ENCODE results near the gene KATNB1.
A peak's percentile ranks its signal among the peaks of the same experiment; 100 is the strongest.
"Not testable (repeated sequence)": the region's sequence is repeated elsewhere in the genome, so short reads cannot be mapped to it uniquely, and the experiment has no call there.

Gene KATNB1

DNA sequence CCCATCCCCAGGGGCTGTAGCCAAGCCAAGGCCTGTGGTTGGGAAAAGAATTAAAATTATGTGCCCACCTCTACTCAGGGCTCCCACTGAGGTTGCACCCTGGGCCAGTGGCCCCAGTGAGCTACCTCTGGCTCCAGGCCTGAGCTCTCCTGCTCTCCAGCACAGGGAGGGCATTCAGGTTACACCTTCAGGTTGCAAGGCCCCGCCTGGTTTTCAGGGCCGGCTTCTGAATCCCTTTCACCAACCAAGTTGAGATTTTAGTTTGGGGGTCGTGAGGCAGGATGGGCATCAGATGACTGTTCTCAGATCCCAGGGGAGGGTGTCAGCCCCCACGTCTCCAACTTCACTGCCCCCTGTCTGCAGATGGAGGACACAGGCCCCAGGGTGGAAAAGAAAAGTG is 8.0 kb upstream of the KATNB1 start:
- Mint-ChIP-seq H3K9me3 (peaks cover 9% of the 10 kb centered on the region), H3K4me1 (ENCODE audit: low read depth) (no peaks in the 10 kb centered on the region), H3K27me3 (ENCODE audit: low read depth) (no peaks in the 10 kb centered on the region), H3K4me3 (no peak overlapping the region), H3K36me3 (ENCODE audit: low read depth) (peaks cover 2% of the 10 kb centered on the region), H3K27ac (no peak overlapping the region)

- H3K9me3 Mint-ChIP-seq = peaks cover 19% of the 10 kb centered on the region
- no peak overlapping the region for H3K27ac Mint-ChIP-seq
- H3K4me1 Mint-ChIP-seq (ENCODE audit: low read depth) = no peaks in the 10 kb centered on the region
- H3K27me3 Mint-ChIP-seq (ENCODE audit: low read depth) = no peaks in the 10 kb centered on the region
- H3K4me3 Mint-ChIP-seq = no peak overlapping the region
- H3K36me3 Mint-ChIP-seq (ENCODE audit: low read depth) = peaks cover 10% of the 10 kb centered on the region
Measured at GRCh38 chr16:57728336-57729181, 7.0 kb upstream of the KATNB1 start.

- H3K4me3 Mint-ChIP-seq = no peak overlapping the region
- H3K36me3 Mint-ChIP-seq (ENCODE audit: low read depth) = peaks cover 13% of the 10 kb centered on the region
- H3K9me3 Mint-ChIP-seq = peaks cover 19% of the 10 kb centered on the region
Measured at GRCh38 chr16:57729182-57729484, 6.4 kb upstream of the KATNB1 start.

DNA sequence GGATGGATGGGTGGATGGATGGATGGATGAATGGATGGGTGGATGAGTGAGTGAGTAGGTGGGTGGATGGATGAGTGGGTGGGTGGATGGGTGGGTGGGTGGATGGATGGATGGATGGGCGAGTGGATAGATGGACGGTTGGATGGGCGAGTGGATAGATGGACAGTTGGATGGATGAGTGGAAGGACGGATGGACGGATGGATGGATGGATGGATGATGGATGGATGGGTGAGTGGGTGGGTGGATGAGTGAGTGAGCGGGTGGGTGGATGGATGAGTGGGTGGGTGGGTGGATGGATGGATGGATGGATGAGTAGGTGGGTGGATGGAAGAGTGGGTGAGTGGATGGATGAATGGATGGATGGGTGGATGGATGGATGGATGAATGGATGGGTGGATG is 5.7 kb upstream of the KATNB1 start:
- peaks cover 13% of the 10 kb centered on the region for H3K36me3 Mint-ChIP-seq (ENCODE audit: low read depth)
- H3K27ac Mint-ChIP-seq; H3K4me3 Mint-ChIP-seq; H3K27me3 Mint-ChIP-seq (ENCODE audit: low read depth); H3K4me1 Mint-ChIP-seq (ENCODE audit: low read depth): not testable (repeated sequence)
- peaks cover 19% of the 10 kb centered on the region for H3K9me3 Mint-ChIP-seq

More at GRCh38 chr16:57729182-57729484, 6.4 kb upstream of the KATNB1 start:
- Mint-ChIP-seq H3K27me3 (ENCODE audit: low read depth) (no peaks in the 10 kb centered on the region), H3K27ac (no peak overlapping the region), H3K4me1 (ENCODE audit: low read depth) (no peaks in the 10 kb centered on the region)

- Mint-ChIP-seq H3K27ac (no peak overlapping the region), H3K4me3 (no peak overlapping the region), H3K36me3 (ENCODE audit: low read depth) (peaks cover 13% of the 10 kb centered on the region), H3K9me3 (peaks cover 19% of the 10 kb centered on the region), H3K27me3 (ENCODE audit: low read depth) (no peaks in the 10 kb centered on the region), H3K4me1 (ENCODE audit: low read depth) (peaks cover 3% of the 10 kb centered on the region)
Measured at GRCh38 chr16:57730771-57731730, 4.5 kb upstream of the KATNB1 start.

DNA sequence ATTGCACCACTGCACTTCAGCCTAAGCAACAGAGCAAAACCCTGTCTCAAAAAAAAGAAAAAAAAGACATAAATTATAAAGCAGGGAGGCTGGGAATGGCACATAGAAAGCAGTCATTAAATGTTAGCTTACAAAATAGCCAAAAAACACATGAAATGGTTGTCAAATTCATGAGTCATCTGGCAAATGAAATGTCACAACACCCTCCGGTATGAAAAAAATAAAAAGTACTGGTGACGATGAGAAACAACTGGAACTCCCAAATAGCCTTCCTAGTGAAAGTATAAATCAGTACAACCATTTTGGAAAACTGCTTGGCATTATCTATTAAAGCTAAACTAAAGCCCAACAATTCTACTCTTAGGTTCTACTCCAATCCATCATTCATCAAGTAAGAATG is 3.5 kb upstream of the KATNB1 start:
- peaks cover 19% of the 10 kb centered on the region for H3K9me3 Mint-ChIP-seq
- peaks cover 11% of the 10 kb centered on the region for H3K4me1 Mint-ChIP-seq (ENCODE audit: low read depth)
- no peak overlapping the region for H3K4me3 Mint-ChIP-seq
- H3K27me3 Mint-ChIP-seq (ENCODE audit: low read depth) = no peaks in the 10 kb centered on the region
- H3K36me3 Mint-ChIP-seq (ENCODE audit: low read depth) = peaks cover 13% of the 10 kb centered on the region
- no peak overlapping the region for H3K27ac Mint-ChIP-seq

DNA sequence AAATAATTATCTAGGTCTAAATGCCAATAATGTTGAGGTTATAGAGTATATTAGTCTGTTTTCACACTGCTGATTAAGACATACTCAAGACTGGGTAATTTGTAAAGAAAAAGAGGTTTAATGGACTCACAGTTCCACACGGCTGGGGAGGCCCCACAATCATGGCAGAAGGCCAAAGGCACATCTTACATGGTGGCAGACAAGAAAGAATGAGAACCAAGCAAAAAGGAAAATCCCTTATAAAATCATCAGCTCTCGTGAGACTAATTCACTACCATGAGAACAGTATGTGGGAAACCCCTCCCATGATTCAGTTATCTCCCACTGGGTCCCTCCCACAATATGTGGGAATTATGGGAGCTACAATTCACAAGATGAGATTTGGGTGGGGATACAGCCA is 2.9 kb upstream of the KATNB1 start:
- Mint-ChIP-seq H3K4me3 (peak overlapping the region; percentile 51), H3K27me3 (ENCODE audit: low read depth) (no peaks in the 10 kb centered on the region), H3K9me3 (peaks cover 19% of the 10 kb centered on the region)

DNA sequence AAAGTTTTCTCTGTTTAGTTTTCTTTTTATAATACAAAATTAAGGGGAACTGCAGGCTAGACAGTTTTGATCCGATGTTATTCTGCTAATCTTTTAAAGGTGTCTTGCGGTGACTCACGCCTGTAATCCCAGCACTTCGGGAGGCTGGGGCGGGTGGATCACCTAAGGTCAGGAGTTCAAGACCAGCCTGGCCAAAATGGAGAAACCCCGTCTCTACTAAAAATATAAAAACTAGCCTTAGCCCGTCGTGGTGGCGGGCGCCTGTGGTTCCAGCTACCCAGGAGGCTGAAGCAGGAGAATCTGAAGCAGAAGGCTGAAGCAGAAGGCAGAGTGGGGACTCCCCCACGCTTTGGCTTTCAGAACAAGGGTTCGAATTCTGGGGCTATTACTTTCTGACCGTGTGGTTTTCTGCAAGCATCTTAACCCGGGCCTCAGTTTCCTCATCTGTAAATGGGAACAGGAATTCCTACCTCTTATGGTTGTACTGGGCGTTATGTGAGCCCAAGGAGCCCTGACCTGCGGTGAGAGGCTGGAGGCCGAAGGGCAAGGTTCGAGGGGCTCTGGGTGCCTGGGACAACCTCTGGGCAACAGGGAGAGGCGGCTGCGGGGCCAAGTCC is 1.2 kb upstream of the KATNB1 start:
- peak overlapping the region; percentile 96 for H3K4me3 Mint-ChIP-seq
- H3K36me3 Mint-ChIP-seq (ENCODE audit: low read depth) = peaks cover 13% of the 10 kb centered on the region
- H3K27me3 Mint-ChIP-seq (ENCODE audit: low read depth) = no peaks in the 10 kb centered on the region
- H3K9me3 Mint-ChIP-seq = peaks cover 19% of the 10 kb centered on the region
- H3K4me1 Mint-ChIP-seq (ENCODE audit: low read depth) = peaks cover 17% of the 10 kb centered on the region
- H3K27ac Mint-ChIP-seq = peak overlapping the region; percentile 89

More for the DNA sequence above, 2.9 kb upstream of the KATNB1 start:
- H3K4me1 Mint-ChIP-seq (ENCODE audit: low read depth) = peaks cover 17% of the 10 kb centered on the region
- H3K36me3 Mint-ChIP-seq (ENCODE audit: low read depth) = peaks cover 13% of the 10 kb centered on the region
- peak overlapping the region; percentile 33 for H3K27ac Mint-ChIP-seq

DNA sequence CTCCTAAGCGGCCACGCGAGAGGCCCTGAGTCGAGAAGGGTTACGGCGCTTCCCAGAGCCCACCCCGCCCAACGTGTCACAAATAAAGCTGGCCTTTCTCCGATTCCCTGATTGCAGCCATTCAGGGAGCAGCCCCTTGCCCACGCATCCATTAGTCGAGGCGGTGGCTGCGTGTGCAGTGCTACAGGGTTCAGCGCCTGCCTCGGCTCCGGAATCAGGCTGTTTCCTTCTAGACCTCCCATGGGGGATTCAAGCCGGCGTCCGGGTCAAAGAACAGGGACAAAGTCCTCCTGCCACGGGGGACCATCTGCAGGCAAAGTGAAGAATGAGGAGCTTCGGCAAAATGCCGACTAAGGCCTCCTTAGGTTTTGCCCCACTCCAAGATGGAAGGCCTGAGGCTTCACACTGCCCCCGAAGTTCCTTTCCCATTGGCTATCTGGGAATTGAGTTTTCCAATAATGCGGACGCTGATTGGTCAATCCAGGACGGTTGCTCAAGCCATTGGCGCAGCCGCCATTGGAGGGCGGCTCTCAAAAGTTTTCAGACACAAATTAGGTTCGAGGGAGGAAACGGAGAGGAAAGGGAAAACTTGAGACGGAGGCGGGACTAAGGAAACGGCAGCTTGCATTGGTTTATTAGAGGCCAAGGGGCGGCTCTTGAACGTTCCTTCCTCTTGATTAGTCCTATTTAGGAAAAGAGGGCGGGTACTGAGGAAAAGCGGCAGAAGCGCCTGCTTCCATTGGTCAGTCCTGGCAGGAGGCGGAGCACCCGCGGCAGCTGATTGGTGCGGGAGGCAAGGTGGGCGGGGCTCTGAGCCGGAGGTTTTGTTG is 430 bp upstream of the KATNB1 start:
- Mint-ChIP-seq H3K4me1 (ENCODE audit: low read depth) (peaks cover 17% of the 10 kb centered on the region), H3K4me3 (peak overlapping the region; percentile 96), H3K36me3 (ENCODE audit: low read depth) (peaks cover 13% of the 10 kb centered on the region), H3K27me3 (ENCODE audit: low read depth) (no peaks in the 10 kb centered on the region), H3K9me3 (peaks cover 19% of the 10 kb centered on the region), H3K27ac (peak overlapping the region; percentile 89)

DNA sequence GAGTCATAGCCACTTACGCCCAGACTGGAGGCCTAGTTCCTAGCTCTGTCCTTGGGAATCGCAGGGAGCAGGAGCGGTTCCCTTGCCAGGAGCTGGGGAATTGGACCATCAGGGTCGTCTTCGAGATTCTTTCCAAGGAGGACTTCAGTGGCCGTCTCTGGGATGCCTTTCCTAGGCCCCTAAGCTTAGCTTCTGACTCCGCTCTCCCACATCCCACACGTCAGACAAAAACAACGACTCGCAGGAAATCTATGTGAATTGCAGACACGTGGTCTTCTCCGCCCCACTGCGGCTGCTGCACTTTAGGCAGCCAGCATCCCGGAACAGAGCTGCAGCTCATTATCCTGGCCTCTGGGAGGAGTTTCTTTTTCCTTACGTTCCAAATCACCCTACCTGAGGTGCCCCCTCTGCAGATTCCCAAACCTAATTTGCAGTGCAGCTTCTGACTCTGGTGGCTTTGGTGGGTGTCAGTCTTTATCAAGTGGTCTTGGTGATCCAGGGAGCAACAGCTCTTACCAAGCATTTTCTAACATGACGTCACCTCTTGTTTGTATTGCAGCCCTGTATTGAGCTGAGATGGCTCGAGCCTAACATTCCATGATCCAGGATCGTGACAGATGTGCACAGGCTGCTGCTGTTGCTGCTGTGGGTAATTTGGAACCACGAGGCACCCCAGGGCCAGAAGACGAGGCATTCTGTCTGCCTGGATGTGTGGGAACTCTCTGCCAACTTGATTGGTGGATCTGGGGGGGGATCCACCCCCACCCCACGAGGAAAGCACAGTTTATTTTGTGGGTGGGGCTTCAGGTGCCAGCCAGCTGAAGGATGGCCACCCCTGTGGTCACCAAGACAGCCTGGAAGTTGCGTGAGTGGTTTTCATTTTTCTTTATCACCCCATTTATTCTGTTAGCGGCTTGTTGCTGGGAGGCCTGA is 1.1 kb downstream of the KATNB1 start:
- H3K4me1 Mint-ChIP-seq (ENCODE audit: low read depth) = peaks cover 17% of the 10 kb centered on the region
- H3K27me3 Mint-ChIP-seq (ENCODE audit: low read depth) = no peaks in the 10 kb centered on the region
- peak overlapping the region; percentile 96 for H3K4me3 Mint-ChIP-seq
- peak overlapping the region; percentile 89 for H3K27ac Mint-ChIP-seq
- H3K9me3 Mint-ChIP-seq = peaks cover 15% of the 10 kb centered on the region
- peaks cover 14% of the 10 kb centered on the region for H3K36me3 Mint-ChIP-seq (ENCODE audit: low read depth)

DNA sequence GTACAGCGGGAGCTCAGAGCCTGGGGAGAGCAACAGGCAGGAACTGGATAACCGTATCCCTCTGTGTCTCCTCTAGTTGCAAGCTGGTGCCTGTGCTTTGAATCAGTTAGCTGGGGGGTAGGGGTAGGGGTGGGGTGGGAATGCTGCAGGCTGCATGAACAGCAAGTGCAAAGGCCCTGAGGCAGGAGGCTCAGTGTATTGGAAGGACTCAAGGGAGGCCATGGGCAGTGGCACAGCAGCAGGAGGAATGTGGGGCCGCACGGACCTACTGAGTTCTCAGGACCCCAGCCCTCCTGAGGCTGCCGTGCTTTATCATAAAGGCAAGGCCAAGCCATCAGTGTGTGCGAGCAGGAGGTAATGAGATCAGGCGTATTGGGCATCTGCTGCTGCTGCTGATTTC is 3.3 kb downstream of the KATNB1 start:
- H3K36me3 Mint-ChIP-seq (ENCODE audit: low read depth) = peaks cover 1% of the 10 kb centered on the region
- H3K9me3 Mint-ChIP-seq = no peaks in the 10 kb centered on the region
- no peak overlapping the region for H3K27ac Mint-ChIP-seq
- H3K27me3 Mint-ChIP-seq (ENCODE audit: low read depth) = no peaks in the 10 kb centered on the region
- peaks cover 17% of the 10 kb centered on the region for H3K4me1 Mint-ChIP-seq (ENCODE audit: low read depth)
- no peak overlapping the region for H3K4me3 Mint-ChIP-seq

DNA sequence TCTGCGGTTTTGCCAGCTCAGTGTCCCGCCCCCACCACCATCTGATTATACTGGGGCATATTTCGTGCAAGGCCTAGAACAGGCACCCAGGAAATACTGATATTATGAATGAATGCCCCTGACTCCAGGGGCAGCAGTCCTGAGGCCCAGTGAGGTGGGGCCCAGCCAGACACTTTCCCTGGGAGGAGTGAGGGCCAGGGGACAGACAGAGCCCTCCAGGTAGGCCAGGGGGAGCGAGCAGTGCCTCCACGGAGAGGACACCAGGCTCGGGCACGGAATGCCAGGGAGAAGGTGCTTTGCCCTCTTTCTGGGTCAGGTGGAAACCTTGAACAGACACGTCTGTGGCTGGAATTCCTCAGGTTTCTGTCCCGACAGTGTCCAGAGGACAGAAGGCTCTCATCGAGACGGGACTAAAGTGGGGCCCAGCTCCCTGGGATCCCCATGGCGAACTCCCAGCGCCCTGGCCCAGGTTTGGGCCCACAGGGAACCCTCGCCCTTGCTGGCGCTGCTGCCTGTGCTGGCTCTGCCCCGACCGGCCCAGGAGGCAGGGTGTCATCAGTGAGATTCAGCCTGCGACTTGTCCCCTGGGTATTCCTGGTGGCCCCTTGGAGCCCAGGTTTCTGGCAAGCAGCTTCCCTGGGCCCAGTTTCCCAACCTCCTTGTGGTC is 4.3 kb downstream of the KATNB1 start:
- Mint-ChIP-seq H3K9me3 (no peaks in the 10 kb centered on the region), H3K27me3 (ENCODE audit: low read depth) (no peaks in the 10 kb centered on the region), H3K4me3 (no peak overlapping the region), H3K27ac (no peak overlapping the region), H3K36me3 (ENCODE audit: low read depth) (peaks cover 1% of the 10 kb centered on the region), H3K4me1 (ENCODE audit: low read depth) (peaks cover 17% of the 10 kb centered on the region)

Measured in T-helper 1 cell treated with Interleukin-12 subunit alpha and Interleukin-12 subunit beta and Interleukin-4 antibody, amounts not matched to agents 30 μg/mL and 1 μg/mL, for 36 hours (primary cell).